ENCODE measurements around the gene ABCA12.

GRCh38 chr2:215171151-215171550, 32.7 kb upstream of the ABCA12 start:
- TF ChIP-seq POLR2AphosphoS5 (IDR thresholded peaks at IDR 0.05) = no peak
- TF ChIP-seq POLR2A (IDR thresholded peaks at IDR 0.05) = no peak
- TF ChIP-seq, protein P1, sequence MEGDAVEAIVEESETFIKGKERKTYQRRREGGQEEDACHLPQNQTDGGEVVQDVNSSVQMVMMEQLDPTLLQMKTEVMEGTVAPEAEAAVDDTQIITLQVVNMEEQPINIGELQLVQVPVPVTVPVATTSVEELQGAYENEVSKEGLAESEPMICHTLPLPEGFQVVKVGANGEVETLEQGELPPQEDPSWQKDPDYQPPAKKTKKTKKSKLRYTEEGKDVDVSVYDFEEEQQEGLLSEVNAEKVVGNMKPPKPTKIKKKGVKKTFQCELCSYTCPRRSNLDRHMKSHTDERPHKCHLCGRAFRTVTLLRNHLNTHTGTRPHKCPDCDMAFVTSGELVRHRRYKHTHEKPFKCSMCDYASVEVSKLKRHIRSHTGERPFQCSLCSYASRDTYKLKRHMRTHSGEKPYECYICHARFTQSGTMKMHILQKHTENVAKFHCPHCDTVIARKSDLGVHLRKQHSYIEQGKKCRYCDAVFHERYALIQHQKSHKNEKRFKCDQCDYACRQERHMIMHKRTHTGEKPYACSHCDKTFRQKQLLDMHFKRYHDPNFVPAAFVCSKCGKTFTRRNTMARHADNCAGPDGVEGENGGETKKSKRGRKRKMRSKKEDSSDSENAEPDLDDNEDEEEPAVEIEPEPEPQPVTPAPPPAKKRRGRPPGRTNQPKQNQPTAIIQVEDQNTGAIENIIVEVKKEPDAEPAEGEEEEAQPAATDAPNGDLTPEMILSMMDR (IDR thresholded peaks at IDR 0.05) = no peak

Data from gastroesophageal sphincter (tissue), 3 donors.